Natural killer cell (primary cell): Measurements from ENCODE around the gene FAM13A. TPM values are rescaled to one million over a fixed set of nuclear protein-coding genes. Genes with fewer than 3 reads are reported as not detected.

Experiments
- ATAC-seq, 3 donors: fragments of 150-1000 bp in 2 of 3; fragments of 200-7000 bp in 1 of 3; cut with Tn5 transposase; 1 replicate in 1 of 3; 2 replicates in 2 of 3; pipeline ENCODE4 v1.10.0; 2021; ENCODE audit warnings: mild to moderate bottlenecking in 2 of 3, moderate library complexity in 2 of 3
- DNase-seq, 2 donors: peaks; one replicate each; pipeline versions ENCODE4 v3.0.0 to v3.0.0-alpha.2; 2013 to 2021; ENCODE audit warnings: mixed read lengths in 1 of 2
- H3K27ac ChIP-seq: one replicate; pipeline ENCODE4 v1.5.1; 2013; ENCODE audit warnings: mild to moderate bottlenecking, low read length
- H3K27me3 ChIP-seq: one replicate; pipeline ENCODE4 v1.6.1; 2013; ENCODE audit warnings: low read length; ENCODE audit not compliant: control insufficient read depth, insufficient read depth
- H3K36me3 ChIP-seq: one replicate; pipeline ENCODE4 v1.6.1; 2013; ENCODE audit warnings: low read length; ENCODE audit not compliant: control insufficient read depth, insufficient read depth
- H3K4me1 ChIP-seq: one replicate; pipeline ENCODE4 v1.6.1; 2013; ENCODE audit warnings: low read length; ENCODE audit not compliant: control insufficient read depth, insufficient read depth
- H3K4me3 ChIP-seq: one replicate; pipeline ENCODE4 v1.5.1; 2013; ENCODE audit warnings: low read length
- H3K9me3 ChIP-seq: one replicate; pipeline ENCODE4 v1.6.1; 2013; ENCODE audit warnings: low read length; ENCODE audit not compliant: control insufficient read depth, insufficient read depth
- H3K27ac Mint-ChIP-seq, 2 donors: one replicate each; pipeline ENCODE4 v1.8.0; 2022; ENCODE audit warnings: mild to moderate bottlenecking in 2 of 2, mixed read lengths in 2 of 2, moderate library complexity in 1 of 2
- H3K27me3 Mint-ChIP-seq, 2 donors: one replicate each; pipeline ENCODE4 v1.8.0; 2022; ENCODE audit warnings: low read depth in 2 of 2, mixed read lengths in 2 of 2
- H3K36me3 Mint-ChIP-seq: one replicate; pipeline ENCODE4 v1.8.0; 2022; ENCODE audit warnings: mixed read lengths
- H3K4me1 Mint-ChIP-seq, 2 donors: one replicate each; pipeline ENCODE4 v1.8.0; 2022; ENCODE audit warnings: mixed read lengths in 2 of 2
- H3K4me3 Mint-ChIP-seq: one replicate; pipeline ENCODE4 v1.8.0; 2022; ENCODE audit warnings: mild to moderate bottlenecking, moderate library complexity, mixed read lengths
- H3K9me3 Mint-ChIP-seq, 2 donors: one replicate each; pipeline ENCODE4 v1.8.0; 2022; ENCODE audit warnings: mixed read lengths in 2 of 2
- CTCF ChIP-seq: fragments of 200-600 bp; IDR thresholded peaks from one replicate; pipeline ENCODE4 v1.8.0; 2022; ENCODE audit warnings: antibody characterized with exemption
- WGBS: methylation state at CpG from one replicate; pipeline ENCODE4 v1.1.7; 2013; ENCODE audit warnings: missing lambda C conversion rate; ENCODE audit not compliant: insufficient coverage; 5-methylcytosine and 5-hydroxymethylcytosine counted together
- intact Hi-C: fragments of 100-400 bp; cut with micrococcal nuclease; formaldehyde crosslinking; loops from one replicate; pipeline ENCODE4 v1.14.2; 2022
- total RNA-seq, 4 donors: library from RNA; stranded (reverse); fragments of 120-200 nt in 1 of 4; gene quantifications; one replicate each; pipeline versions ENCODE4 v1.2.3 to v1.2.4, GENCODE V29; 2013 to 2022

FAM13A gene
- total RNA-seq, 3 donors from 2014 or later (not counting 1 experiment from before 2014, with no cell fraction given), result 8.8 to 10.0 (median 8.9) TPM

- H3K4me1 ChIP-seq, result no peaks in the 10 kb centered on the region
- WGBS, result no CpG with 5 or more reads among the region's 2 CpGs
- no peak for ATAC-seq
- H3K27ac Mint-ChIP-seq, result no peak overlapping the region
- no peaks in the 10 kb centered on the region for H3K9me3 Mint-ChIP-seq
- H3K4me3 Mint-ChIP-seq, result no peak overlapping the region
- DNase-seq, result no peak
- no peak overlapping the region for H3K27ac ChIP-seq
- H3K4me1 Mint-ChIP-seq, result no peaks in the 10 kb centered on the region
- H3K27me3 Mint-ChIP-seq, result no peaks in the 10 kb centered on the region
- no peak for TF ChIP-seq CTCF
- H3K36me3 Mint-ChIP-seq, result no peaks in the 10 kb centered on the region
- intact Hi-C loops, result no loop called here
- no peaks in the 10 kb centered on the region for H3K27me3 ChIP-seq
- no peaks in the 10 kb centered on the region for H3K9me3 ChIP-seq
- H3K4me3 ChIP-seq, result no peak overlapping the region
- H3K36me3 ChIP-seq, result no peaks in the 10 kb centered on the region
Observed at GRCh38 chr4:88965053-88965452, 91.9 kb downstream of the FAM13A start.

GRCh38 chr4:88964450-88964849 lies 92.5 kb downstream of the FAM13A start:
- Histone ChIP-seq H3K4me3 (no peak overlapping the region), H3K27ac (no peak overlapping the region), H3K36me3 (no peaks in the 10 kb centered on the region), H3K27me3 (no peaks in the 10 kb centered on the region), H3K4me1 (no peaks in the 10 kb centered on the region), H3K9me3 (no peaks in the 10 kb centered on the region)
- ATAC-seq (no peak), DNase-seq (no peak)
- Mint-ChIP-seq H3K27ac (no peak overlapping the region), H3K36me3 (no peaks in the 10 kb centered on the region), H3K4me1 (no peaks in the 10 kb centered on the region), H3K27me3 (no peaks in the 10 kb centered on the region), H3K4me3 (no peak overlapping the region), H3K9me3 (no peaks in the 10 kb centered on the region)
- intact Hi-C loops, result no loop called here
- no peak for TF ChIP-seq CTCF
- WGBS, result 59% methylated on average over 4 of the region's 4 CpGs

GRCh38 chr4:88963817-88964216 lies 93.2 kb downstream of the FAM13A start:
- H3K27ac Mint-ChIP-seq, result no peak overlapping the region
- H3K9me3 Mint-ChIP-seq, result no peaks in the 10 kb centered on the region
- Histone ChIP-seq H3K27ac (no peak overlapping the region), H3K27me3 (no peaks in the 10 kb centered on the region), H3K9me3 (no peaks in the 10 kb centered on the region), H3K36me3 (no peaks in the 10 kb centered on the region), H3K4me3 (no peak overlapping the region), H3K4me1 (no peaks in the 10 kb centered on the region)
- DNase-seq (no peak), ATAC-seq (no peak)
- no peaks in the 10 kb centered on the region for H3K4me1 Mint-ChIP-seq
- H3K36me3 Mint-ChIP-seq, result no peaks in the 10 kb centered on the region
- WGBS, result 71% methylated on average over 1 of the region's 2 CpGs
- intact Hi-C loops, result no loop called here
- no peak for TF ChIP-seq CTCF
- H3K27me3 Mint-ChIP-seq, result no peaks in the 10 kb centered on the region
- H3K4me3 Mint-ChIP-seq, result no peak overlapping the region

- Mint-ChIP-seq H3K4me3 (no peak overlapping the region), H3K9me3 (no peaks in the 10 kb centered on the region), H3K27me3 (no peaks in the 10 kb centered on the region), H3K36me3 (no peaks in the 10 kb centered on the region), H3K27ac (no peak overlapping the region), H3K4me1 (no peaks in the 10 kb centered on the region)
- Histone ChIP-seq H3K9me3 (peaks cover 4% of the 10 kb centered on the region), H3K27me3 (no peaks in the 10 kb centered on the region), H3K27ac (no peak overlapping the region), H3K4me3 (no peak overlapping the region), H3K4me1 (peaks cover 5% of the 10 kb centered on the region), H3K36me3 (no peaks in the 10 kb centered on the region)
- DNase-seq (no peak), ATAC-seq (no peak)
- no peak for TF ChIP-seq CTCF
- 92% methylated on average over 2 of the region's 2 CpGs for WGBS
- intact Hi-C loops, result no loop called here
Observed at GRCh38 chr4:88962396-88962795, 94.6 kb downstream of the FAM13A start.
